ENCODE data around the gene PLCH2.
A peak's percentile ranks its signal among the peaks of the same experiment; 100 is the strongest.

The PLCH2 gene

DNA sequence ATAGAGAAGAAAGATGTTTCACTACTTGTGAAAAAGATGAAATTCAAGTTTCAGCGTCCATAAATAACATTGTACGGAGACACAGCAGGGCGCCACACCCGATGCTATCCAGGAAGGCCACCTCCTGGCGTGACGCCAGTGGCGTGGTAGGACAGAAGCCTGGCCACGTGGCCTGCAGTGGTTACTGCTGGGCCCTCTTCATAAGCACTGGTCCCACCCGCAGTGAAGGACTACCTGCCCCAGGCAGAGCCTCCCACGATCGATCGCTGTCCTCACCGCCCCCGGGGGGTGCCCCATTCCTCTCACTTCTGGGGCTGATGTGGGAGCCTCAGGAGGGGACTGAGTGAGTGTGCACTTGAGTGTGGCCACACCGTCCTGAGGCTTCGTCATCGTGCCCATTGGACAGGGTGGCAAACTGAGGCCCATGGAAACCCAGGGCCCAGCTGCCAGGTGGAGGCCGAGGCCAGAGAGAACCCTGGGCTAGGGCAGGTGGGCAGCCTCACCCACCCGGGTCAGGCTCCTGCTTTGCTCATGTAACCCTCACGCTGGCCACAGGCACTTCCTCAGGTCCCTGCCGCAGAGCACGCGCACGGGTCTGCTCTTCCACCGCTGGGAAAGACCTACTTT lies 65.6 kb downstream of the PLCH2 start:
- Histone ChIP-seq H3K79me2 (ENCODE audit: insufficient read depth, low read length) (no peaks in the 10 kb centered on the region), H3K9ac (ENCODE audit: low read depth, low read length) (no peak overlapping the region), H3K9me3 (ENCODE audit: insufficient read depth, low read length, severe bottlenecking) (no peaks in the 10 kb centered on the region), H2AFZ (ENCODE audit: low read depth, low read length) (no peak overlapping the region), H3K36me3 (ENCODE audit: insufficient read depth, low read length) (no peaks in the 10 kb centered on the region), H4K20me1 (ENCODE audit: insufficient read depth, low read length) (peaks cover 57% of the 10 kb centered on the region), H3K4me1 (ENCODE audit: insufficient read depth, low read length) (peaks cover 40% of the 10 kb centered on the region), H3K27me3 (ENCODE audit: insufficient read depth, low read length, poor library complexity) (peaks cover 4% of the 10 kb centered on the region), H3K4me3 (ENCODE audit: low read depth in 1 of 2, low read length in 2 of 2) (no peak overlapping the region), H3K4me2 (ENCODE audit: insufficient read depth, low read length) (no peak overlapping the region), H3K27ac (ENCODE audit: low read length) (no peak overlapping the region)
- TF ChIP-seq EZH2 (IDR thresholded peaks at IDR 0.05; ENCODE audit: borderline replicate concordance, low read depth, low read length, severe bottlenecking) = no peak
- TF ChIP-seq, protein P1, sequence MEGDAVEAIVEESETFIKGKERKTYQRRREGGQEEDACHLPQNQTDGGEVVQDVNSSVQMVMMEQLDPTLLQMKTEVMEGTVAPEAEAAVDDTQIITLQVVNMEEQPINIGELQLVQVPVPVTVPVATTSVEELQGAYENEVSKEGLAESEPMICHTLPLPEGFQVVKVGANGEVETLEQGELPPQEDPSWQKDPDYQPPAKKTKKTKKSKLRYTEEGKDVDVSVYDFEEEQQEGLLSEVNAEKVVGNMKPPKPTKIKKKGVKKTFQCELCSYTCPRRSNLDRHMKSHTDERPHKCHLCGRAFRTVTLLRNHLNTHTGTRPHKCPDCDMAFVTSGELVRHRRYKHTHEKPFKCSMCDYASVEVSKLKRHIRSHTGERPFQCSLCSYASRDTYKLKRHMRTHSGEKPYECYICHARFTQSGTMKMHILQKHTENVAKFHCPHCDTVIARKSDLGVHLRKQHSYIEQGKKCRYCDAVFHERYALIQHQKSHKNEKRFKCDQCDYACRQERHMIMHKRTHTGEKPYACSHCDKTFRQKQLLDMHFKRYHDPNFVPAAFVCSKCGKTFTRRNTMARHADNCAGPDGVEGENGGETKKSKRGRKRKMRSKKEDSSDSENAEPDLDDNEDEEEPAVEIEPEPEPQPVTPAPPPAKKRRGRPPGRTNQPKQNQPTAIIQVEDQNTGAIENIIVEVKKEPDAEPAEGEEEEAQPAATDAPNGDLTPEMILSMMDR (IDR thresholded peaks at IDR 0.05; ENCODE audit: borderline replicate concordance, extremely low read depth, low read length, poor library complexity, severe bottlenecking) = no peak
- no peak for ATAC-seq (ENCODE audit: insufficient read depth, low read depth)
- no peak for DNase-seq

DNA sequence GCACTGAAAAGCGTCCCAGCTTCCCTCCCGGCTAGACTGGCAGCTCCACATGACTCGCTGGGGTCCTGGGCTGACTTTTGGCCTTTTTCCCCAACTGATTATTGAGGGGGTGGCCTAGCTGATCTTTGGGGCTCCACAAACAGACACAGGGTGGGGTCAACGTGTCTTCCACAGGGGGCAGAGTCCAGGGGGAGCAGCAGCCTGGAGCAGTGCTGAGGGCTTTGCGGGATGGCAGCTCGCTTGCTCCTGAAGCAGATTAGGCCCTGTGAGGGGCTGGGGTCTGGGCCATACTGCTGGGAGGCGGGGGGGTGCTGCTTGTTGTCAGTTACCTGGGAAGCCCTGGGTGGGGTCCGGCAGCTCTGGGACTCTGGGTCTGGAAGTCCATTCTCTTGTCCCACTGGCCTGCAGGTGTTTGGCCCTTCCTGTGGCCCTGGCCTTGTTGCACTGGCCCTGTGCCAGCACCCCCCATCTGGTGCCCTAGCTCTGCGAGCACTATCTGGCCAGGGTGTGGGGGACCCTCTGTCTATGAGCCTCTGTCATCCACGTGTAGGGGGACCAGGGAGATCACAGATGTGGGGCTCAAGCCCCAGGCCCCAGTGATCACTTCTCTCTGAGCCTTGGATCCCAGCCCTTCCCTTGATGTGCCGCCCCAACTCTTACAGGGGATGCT lies 66.3 kb downstream of the PLCH2 start:
- Histone ChIP-seq H3K4me2 (ENCODE audit: insufficient read depth, low read length) (no peak overlapping the region), H3K27me3 (ENCODE audit: insufficient read depth, low read length, poor library complexity) (peaks cover 4% of the 10 kb centered on the region), H3K36me3 (ENCODE audit: insufficient read depth, low read length) (no peaks in the 10 kb centered on the region), H3K9me3 (ENCODE audit: insufficient read depth, low read length, severe bottlenecking) (no peaks in the 10 kb centered on the region), H3K9ac (ENCODE audit: low read depth, low read length) (no peak overlapping the region), H3K4me1 (ENCODE audit: insufficient read depth, low read length) (peaks cover 45% of the 10 kb centered on the region), H3K4me3 (ENCODE audit: low read depth in 1 of 2, low read length in 2 of 2) (no peak overlapping the region), H2AFZ (ENCODE audit: low read depth, low read length) (no peak overlapping the region), H3K79me2 (ENCODE audit: insufficient read depth, low read length) (peaks cover 4% of the 10 kb centered on the region; the same call in 1 of the 2 replicates), H3K27ac (ENCODE audit: low read length) (no peak overlapping the region), H4K20me1 (ENCODE audit: insufficient read depth, low read length) (peaks cover 51% of the 10 kb centered on the region)
- no peak for TF ChIP-seq EZH2 (IDR thresholded peaks at IDR 0.05; ENCODE audit: borderline replicate concordance, low read depth, low read length, severe bottlenecking)
- TF ChIP-seq, protein P1 (IDR thresholded peaks at IDR 0.05; ENCODE audit: borderline replicate concordance, extremely low read depth, low read length, poor library complexity, severe bottlenecking) = no peak
- DNase-seq = no peak
- no peak for ATAC-seq (ENCODE audit: insufficient read depth, low read depth)

DNA sequence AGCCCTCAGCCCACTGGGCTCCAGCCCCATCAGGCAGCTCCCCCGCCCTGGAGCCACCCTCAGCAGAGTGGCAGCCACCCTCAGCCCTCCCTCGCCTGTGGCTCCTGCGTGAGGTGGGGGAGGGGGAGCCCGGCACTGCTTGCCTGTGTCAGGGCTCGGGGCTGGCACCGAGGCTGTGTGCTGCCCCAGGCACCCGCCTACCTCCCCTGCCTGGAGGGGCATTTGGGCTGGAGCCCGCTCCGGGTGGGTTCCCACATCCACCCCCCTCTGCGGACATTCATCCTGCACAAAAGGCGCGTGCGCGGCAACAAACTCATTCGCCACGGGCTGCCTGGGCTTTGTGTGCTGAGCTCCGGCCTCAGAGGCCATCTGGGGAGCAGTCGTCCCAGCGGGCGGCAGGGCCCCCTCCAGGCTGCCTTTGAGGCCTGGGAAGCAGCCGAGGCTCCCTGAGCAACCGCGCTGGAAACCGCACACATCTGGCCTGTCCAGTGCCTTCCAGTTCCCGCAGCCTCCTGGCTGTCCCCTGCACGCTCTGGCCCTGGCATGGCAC lies 67.5 kb downstream of the PLCH2 start:
- Histone ChIP-seq H3K27me3 (ENCODE audit: insufficient read depth, low read length, poor library complexity) (no peaks in the 10 kb centered on the region), H4K20me1 (ENCODE audit: insufficient read depth, low read length) (peaks cover 39% of the 10 kb centered on the region), H3K9me3 (ENCODE audit: insufficient read depth, low read length, severe bottlenecking) (no peaks in the 10 kb centered on the region), H3K36me3 (ENCODE audit: insufficient read depth, low read length) (no peaks in the 10 kb centered on the region), H3K79me2 (ENCODE audit: insufficient read depth, low read length) (peaks cover 6% of the 10 kb centered on the region; the same call in 1 of the 2 replicates), H2AFZ (ENCODE audit: low read depth, low read length) (no peak overlapping the region), H3K9ac (ENCODE audit: low read depth, low read length) (no peak overlapping the region), H3K4me1 (ENCODE audit: insufficient read depth, low read length) (peaks cover 57% of the 10 kb centered on the region), H3K27ac (ENCODE audit: low read length) (no peak overlapping the region), H3K4me3 (ENCODE audit: low read depth in 1 of 2, low read length in 2 of 2) (no peak overlapping the region), H3K4me2 (ENCODE audit: insufficient read depth, low read length) (no peak overlapping the region; the same call in 1 of the 2 replicates)
- TF ChIP-seq, protein P1 (IDR thresholded peaks at IDR 0.05; ENCODE audit: borderline replicate concordance, extremely low read depth, low read length, poor library complexity, severe bottlenecking) = no peak
- no peak for TF ChIP-seq EZH2 (IDR thresholded peaks at IDR 0.05; ENCODE audit: borderline replicate concordance, low read depth, low read length, severe bottlenecking)
- ATAC-seq (ENCODE audit: insufficient read depth, low read depth) (peak; percentile 18; the same call in 1 of the 3 replicates), DNase-seq (peak; percentile 76)

Measured in DND-41 (cell line).